Transverse colon (tissue), 4 donors: ENCODE data around the gene C8A.

ENCODE experiments used
- CTCF ChIP-seq, 5 experiments: fragments of 200-600 bp in 3 of 5; fragments of 450-650 bp in 2 of 5; sonication (generic) in 3 of 5; IDR thresholded peaks; 1 replicate in 2 of 5; 2 replicates in 3 of 5; pipeline ENCODE4 v1.5.1; 2016 to 2017; ENCODE audit warnings: antibody characterized with exemption in 5 of 5, inconsistent platforms in 3 of 5, mild to moderate bottlenecking in 2 of 5, moderate library complexity in 1 of 5
- POLR2A ChIP-seq: fragments of 450-650 bp; IDR thresholded peaks from one replicate; pipeline ENCODE4 v1.6.1; 2016; ENCODE audit warnings: antibody characterized with exemption, mild to moderate bottlenecking, moderate library complexity
- POLR2AphosphoS5 ChIP-seq, 3 donors: sonication (generic); formaldehyde crosslinking; IDR thresholded peaks; one replicate each; pipeline ENCODE4 v1.6.1; 2016; ENCODE audit warnings: antibody characterized with exemption in 3 of 3

GRCh38 chr1:56965916-56966697 lies 111.5 kb downstream of the C8A start, which contains the start of gene C8B:
- TF ChIP-seq CTCF (IDR thresholded peaks at IDR 0.05) (no peak), POLR2A (no peak), POLR2AphosphoS5 (IDR thresholded peaks at IDR 0.05) (no peak)
